GM18519 (cell line): ENCODE measurements around the gene CPA2.

Experiments used
- ATAC-seq: cut with Tn5 transposase; IDR thresholded peaks from one replicate; pipeline ENCODE4 v1.9.1; 2021; ENCODE audit warnings: mild to moderate bottlenecking, moderate library complexity; ENCODE audit not compliant: unreplicated experiment, low FRiP score

The CPA2 gene

DNA sequence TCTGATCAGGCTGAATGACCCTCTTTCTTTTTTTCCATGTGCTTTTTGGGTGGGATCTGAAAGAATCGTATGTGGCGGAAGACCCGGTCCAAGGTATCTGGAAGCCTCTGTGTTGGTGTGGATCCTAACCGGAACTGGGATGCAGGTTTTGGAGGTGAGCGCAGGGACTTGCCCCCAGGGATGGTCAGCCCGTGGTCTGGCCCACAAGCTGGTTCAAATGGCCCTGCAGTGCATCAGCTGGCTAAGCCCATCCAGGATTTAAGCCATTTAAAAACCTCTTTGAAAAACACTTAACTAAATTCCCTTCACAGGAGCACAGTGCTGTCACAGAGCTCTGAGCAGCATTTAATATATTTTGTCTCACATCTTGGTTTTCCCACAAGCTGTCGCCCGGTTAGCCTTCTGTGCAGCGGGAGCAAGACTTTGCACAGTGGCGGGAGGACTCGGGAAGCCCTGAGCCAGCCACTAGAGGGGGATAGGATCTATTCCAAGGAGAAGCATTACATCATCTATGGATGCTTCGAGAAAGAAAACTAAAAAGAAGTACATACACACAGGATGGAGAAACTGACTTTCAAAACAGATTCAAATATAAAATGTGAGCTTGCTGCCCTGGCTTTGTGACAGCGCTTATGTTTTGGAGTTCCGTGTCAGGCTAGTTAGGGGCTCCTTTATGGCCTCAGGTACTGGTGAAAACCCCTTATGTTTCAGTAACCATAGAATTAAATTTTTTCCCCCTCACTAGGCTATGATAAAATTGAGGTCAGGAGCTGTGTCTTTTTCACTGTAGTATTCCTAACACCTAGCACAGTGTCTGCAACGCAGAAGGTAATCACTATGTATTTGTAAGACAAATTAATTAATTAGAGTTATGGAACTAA is 11.3 kb downstream of the CPA2 start:
- no peak for ATAC-seq

GRCh38 chr7:130278860-130279259 is 12.2 kb downstream of the CPA2 start:
- ATAC-seq = no peak

DNA sequence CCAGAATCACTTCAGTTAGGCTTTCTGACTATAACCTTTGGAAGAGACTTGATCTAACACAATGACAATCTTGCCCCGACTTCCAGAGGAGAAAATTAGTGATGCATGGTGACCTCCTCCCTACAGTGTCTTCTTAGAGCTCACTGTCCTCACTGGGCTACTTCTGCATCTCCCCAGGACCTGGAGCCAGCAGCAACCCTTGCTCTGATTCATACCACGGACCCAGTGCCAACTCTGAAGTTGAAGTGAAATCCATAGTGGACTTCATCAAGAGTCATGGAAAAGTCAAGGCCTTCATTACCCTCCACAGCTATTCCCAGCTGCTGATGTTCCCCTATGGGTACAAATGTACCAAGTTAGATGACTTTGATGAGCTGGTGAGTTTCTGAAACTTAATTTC is 12.6 kb downstream of the CPA2 start:
- no peak for ATAC-seq

GRCh38 chr7:130279906-130280305 is 13.2 kb downstream of the CPA2 start:
- no peak for ATAC-seq

DNA sequence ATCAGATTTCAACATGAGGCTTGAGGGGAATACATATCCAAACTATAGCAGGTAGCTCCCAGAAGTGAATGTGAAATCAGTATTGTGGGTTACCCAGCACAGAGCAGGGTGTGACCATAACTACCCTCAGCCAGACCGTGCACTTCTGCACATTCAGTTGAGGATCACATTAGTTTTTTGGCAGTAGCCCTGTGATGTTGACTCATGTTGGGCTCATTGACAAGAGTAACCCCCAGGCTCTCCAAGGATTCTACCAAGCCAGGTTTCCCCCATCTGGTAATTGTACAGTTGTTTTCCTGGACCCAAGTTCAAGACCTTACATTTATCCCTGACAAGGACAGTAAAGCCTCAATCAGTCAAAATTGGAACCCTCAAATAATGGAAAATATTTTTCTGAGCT is 14.6 kb downstream of the CPA2 start:
- ATAC-seq = no peak

DNA sequence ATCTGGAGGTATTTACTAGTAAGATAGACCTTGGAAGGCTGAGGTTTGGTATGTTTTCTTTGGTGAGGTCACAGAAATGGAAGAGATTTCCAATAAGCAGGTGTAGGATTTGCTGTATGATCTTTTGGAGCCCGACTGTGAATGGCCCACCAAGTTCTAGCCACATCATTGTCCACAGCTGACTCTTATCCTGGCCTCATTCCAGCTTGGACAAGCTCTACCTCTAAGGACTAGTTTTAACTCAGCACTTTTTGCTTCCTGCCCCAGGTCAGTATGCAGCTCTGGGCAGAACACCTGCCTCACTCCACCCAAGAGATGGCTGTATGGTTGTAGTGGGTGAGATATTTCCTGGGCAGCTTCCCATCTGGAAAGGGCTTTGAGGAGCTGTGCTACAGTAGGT is 20.2 kb downstream of the CPA2 start:
- ATAC-seq = no peak

DNA sequence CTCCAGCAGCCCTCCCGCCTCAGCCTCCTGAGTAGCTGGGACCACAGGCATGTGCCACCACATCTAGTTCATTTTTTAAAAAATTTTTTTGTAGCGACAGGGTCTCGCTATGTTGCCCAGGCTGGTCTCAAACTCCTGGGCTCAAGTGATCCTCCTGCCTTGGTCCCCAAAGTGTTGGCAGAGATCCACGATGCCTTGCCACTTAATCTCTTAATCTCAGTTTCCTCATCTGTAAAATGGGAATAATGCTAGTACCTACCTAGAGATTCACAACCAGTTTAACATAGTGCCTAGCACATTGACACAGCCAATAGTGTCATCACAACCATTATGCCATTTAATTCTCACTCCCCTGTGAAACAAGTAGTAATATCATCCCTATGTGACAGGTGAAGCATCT is 21.5 kb downstream of the CPA2 start:
- ATAC-seq = no peak

DNA sequence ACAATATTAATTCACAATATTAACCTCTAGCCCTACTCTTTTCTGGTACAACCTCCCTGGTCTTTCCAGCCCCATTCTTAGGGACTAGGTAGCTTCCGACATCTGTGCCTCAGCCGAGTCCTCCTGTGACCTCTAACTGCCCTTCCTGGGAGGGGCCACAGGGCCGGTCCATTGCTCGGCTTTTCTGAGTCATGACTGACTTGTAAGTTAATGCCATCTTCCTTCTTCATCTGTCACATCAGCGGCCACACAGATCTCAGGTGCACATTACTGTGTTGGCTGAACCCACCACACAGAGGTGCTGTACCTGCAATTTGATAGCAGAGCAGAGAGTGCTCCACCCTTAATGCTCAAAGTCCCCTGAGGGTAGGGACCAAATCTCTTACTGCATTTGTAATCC is 22.2 kb downstream of the CPA2 start:
- no peak for ATAC-seq

- no peak for ATAC-seq
Measured at GRCh38 chr7:130289478-130289877, 22.8 kb downstream of the CPA2 start.

- ATAC-seq = no peak
Measured at GRCh38 chr7:130290745-130291144, 24.1 kb downstream of the CPA2 start.

DNA sequence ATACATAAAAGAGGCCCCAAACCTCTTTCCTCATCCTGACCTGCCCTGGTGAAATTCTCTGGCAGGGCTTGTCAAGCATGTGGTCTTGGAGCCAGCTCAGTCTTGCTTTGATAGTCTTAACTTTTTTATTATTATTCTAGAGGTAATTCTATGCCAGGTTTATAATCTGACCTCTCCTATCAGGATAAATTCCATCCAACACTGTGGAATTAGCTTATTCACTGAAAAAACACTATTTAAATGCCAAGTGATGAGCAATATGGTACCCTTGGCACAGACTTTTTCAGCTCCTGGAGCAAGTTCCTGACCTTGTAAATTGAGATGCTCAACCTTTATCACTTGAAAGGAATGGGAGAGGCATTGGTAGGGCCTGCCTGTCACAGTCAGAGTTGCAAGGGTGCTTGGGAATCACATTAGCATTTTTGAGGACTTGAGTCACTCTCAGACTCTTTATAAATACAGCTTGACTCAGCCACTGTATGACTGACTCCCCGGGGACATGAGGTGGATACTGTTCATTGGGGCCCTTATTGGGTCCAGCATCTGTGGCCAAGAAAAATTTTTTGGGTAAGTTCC is 26.1 kb downstream of the CPA2 start, which contains the start of gene CPA4:
Gene CPA4, plus strand, starts transcription at position 480 of the 576 bp plus-strand sequence. Its CDS starts 20 bp downstream, at position 500.
- no peak for ATAC-seq

GRCh38 chr7:130293521-130293920 is 26.9 kb downstream of the CPA2 start:
- ATAC-seq = no peak

DNA sequence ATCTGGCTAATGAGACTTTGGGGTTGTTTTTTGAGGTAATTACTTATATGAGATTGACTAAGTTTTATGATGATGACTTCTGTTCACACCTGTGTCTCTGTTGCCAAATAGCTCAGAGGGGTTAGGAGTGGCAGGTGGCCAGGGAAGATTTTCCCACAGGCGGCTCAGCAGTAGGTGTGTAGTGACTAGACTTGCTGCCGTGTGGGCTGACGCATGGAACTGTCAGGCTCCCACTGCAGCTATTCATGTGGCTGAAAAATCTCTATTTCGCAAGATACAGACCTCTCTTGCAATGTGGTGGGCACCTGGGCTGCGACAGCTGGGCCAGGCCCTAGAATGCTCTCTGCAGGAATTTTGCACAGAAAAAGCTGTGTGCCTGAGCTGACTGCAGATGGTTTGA is 27.7 kb downstream of the CPA2 start:
- no peak for ATAC-seq

DNA sequence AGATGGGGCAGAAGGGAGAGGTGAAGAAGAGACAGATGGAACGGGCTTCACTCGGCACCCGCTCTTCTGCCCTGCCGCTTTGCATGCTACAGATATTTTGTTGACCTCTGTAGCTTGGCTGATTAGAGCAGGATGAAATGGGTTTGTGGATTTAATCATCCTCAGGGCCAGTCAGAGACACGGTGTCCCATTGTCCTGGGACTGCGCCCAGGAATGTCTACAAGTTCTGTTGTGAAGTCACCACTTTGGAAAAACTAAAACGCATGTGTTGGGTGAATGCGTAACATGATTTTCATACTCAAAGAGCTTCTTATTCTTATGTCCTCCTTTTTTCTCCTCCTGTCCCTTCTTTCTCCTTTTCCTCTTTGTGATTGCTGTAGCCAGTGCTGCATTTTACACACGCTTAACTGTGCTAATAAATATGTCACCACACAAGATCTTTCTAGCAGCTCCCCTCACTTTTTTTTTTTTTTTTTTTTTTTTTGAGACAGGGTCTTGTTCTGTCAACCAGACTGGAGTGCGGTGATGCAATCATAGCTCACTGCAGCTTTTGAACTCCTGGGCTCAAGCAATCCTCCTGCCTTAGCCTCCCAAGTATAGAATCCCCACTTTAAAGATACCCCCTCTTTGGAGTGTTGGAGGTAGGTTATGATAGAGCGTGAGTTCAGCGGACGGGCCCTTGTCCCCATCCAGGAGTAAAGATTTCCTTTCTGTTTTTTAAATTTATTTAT is 29.7 kb downstream of the CPA2 start:
- no peak for ATAC-seq

DNA sequence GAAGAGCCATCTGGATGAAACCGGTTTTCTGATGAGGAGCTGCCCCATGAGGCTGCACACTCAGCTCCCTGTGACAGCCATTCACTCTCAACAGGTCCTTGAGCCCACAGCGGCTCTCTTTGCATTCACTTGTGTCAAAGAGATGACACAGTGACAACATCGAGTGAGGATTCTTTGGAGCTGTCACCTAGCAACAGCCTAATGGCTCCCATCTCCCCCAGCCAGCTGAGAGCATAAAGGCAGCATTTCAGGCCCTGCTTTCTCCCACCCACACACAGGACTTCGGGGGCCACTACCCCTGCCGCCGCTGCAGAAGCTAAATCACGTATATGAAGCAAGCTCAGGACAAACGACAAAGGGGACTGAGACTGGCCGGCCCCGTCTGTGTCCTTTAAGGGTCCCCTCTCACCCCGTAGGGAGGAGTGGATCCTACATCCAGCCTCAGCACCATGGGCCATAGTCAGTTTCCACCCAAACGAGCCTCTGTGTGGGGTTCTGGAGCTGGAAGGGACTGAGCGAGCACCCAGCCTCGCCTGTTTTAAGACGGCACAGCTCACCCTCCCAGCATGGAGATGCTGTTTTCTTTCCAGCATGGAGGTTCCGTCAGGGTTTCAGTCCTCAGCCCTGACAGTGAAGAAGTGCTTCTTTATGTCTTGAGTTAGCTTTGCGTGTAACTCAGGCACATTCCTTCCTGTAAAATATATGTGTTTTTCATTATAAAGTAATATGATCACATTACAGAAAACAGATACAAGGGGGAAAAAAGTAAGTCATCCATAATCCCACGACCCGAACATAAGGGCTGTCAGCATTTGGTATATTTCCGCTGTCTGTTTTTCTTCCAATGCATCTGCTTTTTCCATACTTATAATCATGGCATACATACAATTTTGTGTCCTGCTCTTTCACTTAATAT is 31.2 kb downstream of the CPA2 start:
- no peak for ATAC-seq

DNA sequence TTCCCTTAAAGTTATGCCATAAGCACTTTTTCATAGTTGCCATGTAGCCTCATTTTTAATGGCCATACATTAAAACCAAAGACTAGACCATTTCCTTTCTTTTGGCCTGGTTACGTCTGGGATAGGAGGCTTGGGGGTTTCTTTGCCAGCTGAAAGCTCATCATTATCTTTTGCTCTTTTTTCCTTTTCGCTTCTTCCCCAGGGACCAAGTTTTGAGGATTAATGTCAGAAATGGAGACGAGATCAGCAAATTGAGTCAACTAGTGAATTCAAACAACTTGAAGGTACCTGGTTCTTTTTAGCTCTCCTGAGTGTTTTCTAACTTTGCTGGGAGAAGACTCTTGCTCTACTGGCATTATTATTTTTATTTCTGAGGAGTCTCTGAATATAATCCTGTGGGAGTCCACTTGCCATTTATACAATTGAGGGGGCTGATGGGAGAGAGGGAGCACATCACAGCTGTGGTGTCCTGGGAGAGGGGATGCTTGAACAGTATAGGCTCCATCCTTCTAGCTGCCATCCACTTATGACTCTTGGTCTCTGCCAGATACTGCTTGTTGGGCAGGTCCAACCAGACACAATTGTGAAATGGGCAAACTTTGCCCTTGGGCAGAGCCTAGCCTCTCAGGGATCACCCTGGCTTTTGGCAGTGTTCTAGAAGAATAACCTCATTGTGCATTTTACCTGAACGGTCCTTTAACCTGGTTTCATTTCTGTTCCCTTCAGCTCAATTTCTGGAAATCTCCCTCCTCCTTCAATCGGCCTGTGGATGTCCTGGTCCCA is 32.1 kb downstream of the CPA2 start:
- ATAC-seq = no peak

- no peak for ATAC-seq
Measured at GRCh38 chr7:130299866-130300265, 33.2 kb downstream of the CPA2 start.

DNA sequence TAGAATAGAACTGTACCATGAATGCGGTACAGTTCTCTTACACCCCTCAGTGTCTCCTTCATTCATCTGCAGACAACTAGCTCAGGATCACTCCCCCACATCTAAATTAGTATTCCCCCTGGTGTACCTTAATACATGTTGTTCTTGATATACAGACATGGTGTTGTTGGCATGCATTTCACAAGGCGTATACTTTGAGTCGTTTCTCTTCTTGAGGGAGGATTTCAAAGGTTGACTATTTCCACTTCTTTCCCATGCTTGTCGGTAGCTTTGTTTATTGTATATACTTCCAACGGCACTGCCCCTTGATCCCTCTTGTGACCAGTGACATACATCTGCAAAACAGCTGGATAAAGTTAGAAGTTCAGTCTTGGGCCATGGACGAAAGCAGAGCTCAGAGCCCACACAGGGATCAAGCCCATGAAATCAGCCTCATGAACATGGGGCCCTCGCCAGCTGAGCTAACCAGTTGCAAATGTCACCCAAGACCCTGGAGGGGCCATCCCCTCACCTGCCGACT is 34.9 kb downstream of the CPA2 start:
- ATAC-seq = no peak

DNA sequence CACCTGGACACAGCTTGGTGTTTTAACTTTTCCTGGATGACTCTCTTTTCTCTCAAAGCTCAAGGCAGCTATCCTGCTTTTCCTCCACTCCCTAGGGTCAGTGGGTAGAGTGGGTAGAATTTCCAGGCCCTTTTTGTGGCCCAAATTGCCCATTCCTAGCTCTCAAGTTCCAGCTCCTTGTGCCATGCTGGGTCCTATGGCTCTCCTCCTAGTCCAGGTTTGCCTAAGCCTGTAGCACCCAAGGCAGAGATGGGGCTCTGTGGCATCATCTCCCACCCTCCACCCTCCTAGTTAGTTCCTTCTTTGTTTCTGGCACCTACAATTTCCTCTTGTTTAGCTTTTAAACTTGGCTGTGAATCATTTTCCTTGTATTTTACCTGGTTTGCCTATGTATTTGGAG is 36.0 kb downstream of the CPA2 start:
- no peak for ATAC-seq
